ENCODE results near the gene TMEM125.

TMEM125 gene

DNA sequence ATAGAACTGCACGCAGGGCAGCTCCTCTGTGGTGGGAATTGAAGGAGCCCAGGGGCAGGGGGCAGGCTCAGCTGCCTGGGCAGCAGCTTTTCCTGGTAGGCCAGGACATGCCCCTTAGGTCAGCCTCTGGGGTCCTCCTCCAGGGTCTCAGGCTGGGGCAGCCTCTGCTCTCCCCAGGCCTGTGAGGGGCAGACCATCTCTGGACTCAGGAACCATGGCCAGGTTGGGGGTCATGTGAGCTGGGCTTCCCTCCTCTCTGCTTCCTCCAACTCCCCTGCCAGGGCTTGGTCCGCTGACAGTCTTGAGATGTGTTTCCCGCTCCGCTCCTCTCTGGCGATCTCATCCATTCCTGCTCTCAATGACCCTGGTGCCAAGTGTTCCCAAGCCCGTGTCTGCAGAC lies 9.9 kb downstream of the TMEM125 start:
- Histone ChIP-seq H3K4me1 (ENCODE audit: control insufficient read depth, insufficient read depth, low read length) (peaks cover 38% of the 10 kb centered on the region), H3K4me3 (ENCODE audit: low read length) (no peak overlapping the region), H3K9me3 (ENCODE audit: control insufficient read depth, low read length) (no peaks in the 10 kb centered on the region), H3K36me3 (ENCODE audit: control insufficient read depth, insufficient read depth, low read length) (peaks cover 7% of the 10 kb centered on the region), H3K9ac (ENCODE audit: low read length) (no peak overlapping the region), H3K27me3 (ENCODE audit: control insufficient read depth, insufficient read depth, low read length) (no peaks in the 10 kb centered on the region)

DNA sequence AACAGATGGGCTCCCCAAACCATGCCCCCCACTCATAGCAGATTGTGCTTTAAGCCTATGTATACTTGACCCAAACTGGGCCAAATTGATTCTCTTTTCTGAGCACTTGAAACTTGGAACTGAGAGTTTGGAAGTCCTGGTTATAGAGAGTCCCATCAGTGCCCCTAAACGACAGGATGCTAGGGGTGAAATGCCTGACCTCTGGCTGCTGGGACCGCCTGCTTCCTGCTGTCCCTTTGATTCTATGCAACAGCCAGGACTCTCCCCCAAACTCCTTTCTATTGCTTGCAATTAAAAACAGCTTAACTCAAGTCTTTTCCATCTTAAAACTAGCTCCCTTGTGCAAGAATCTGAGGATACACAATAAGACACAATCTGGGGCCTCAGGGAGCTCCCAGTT lies 10.9 kb downstream of the TMEM125 start:
- no peaks in the 10 kb centered on the region for H3K9me3 ChIP-seq (ENCODE audit: control insufficient read depth, low read length)
- H3K4me1 ChIP-seq (ENCODE audit: control insufficient read depth, insufficient read depth, low read length): peaks cover 35% of the 10 kb centered on the region
- no peak overlapping the region for H3K4me3 ChIP-seq (ENCODE audit: low read length)

DNA sequence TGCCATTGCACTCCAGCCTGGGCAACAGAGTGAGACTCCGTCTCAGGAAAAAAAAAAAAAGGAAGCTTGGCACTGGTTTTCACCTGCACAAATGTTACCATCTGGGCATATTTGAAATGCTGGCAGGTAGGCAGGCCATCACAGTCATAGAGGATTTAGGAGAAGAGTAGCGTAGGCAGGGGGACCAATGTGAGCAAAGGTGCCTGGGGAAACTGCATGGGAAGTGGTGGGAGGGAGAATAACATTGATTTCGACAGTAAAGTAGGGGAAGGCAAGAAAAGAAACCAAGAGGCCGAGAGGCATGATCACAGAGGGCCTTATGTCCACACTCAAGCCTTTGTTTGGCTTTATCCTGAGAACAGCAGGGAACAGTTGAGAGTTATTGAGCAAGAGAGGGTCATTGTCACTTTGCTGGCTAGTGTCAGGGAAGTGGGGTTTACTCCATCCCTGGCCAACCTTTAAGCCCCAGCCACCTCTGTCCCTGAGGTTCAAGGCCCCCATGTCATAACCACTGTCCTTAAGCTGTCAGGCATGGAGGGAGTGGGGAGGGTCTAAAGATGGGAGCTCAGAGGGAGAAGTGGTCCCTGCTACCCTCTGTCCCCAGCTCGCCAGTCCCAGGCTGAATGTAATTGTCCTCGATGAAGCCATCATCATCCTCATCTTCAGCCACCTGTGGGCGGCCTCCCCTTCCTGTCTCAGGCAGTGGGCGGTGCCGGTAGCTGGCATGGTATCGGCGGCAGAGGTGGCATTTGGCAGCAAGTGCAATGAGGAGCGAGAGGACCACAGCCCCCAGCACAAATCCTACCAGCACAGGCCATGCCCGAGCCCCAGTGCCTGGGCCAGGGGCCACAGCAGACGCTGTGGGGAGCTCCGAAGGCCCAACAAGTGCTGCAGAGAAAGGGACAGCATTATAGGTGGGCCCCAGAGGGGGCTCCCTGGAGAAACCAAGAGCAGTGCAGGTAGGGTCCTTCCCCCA lies 12.7 kb downstream of the TMEM125 start:
- Histone ChIP-seq H3K27me3 (ENCODE audit: control insufficient read depth, insufficient read depth, low read length) (peaks cover 6% of the 10 kb centered on the region), H3K4me1 (ENCODE audit: control insufficient read depth, insufficient read depth, low read length) (peaks cover 30% of the 10 kb centered on the region), H3K9ac (ENCODE audit: low read length) (no peak overlapping the region), H3K36me3 (ENCODE audit: control insufficient read depth, insufficient read depth, low read length) (peaks cover 7% of the 10 kb centered on the region), H3K4me3 (ENCODE audit: low read length) (no peak overlapping the region), H3K9me3 (ENCODE audit: control insufficient read depth, low read length) (no peaks in the 10 kb centered on the region)

More for the DNA sequence above, 10.9 kb downstream of the TMEM125 start:
- H3K27me3 ChIP-seq (ENCODE audit: control insufficient read depth, insufficient read depth, low read length): peaks cover 6% of the 10 kb centered on the region
- H3K9ac ChIP-seq (ENCODE audit: low read length): no peak overlapping the region
- peaks cover 7% of the 10 kb centered on the region for H3K36me3 ChIP-seq (ENCODE audit: control insufficient read depth, insufficient read depth, low read length)

DNA sequence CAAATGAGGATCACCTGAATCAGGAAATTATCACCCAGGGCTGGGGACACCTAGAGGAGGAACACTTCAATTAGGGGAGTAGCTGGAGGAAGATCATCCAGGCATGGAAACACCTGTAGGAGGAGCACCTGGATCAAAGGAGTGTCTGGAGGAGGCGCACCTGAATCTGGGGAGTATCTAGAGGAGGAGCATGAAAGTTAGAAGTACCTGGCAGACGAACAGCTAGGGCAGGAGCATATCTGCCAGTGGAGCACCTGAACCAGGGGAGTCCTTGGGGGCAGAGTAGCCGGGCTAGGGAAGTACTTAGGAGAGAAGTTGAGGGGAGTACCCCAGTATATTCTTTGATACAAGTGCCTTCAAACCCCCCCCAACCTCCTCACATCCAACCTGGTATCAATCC lies 14.3 kb downstream of the TMEM125 start:
- peak overlapping the region; percentile 96 for H3K4me3 ChIP-seq (ENCODE audit: low read length)
- no peaks in the 10 kb centered on the region for H3K9me3 ChIP-seq (ENCODE audit: control insufficient read depth, low read length)
- peaks cover 7% of the 10 kb centered on the region for H3K36me3 ChIP-seq (ENCODE audit: control insufficient read depth, insufficient read depth, low read length)
- H3K4me1 ChIP-seq (ENCODE audit: control insufficient read depth, insufficient read depth, low read length): peaks cover 37% of the 10 kb centered on the region
- H3K27me3 ChIP-seq (ENCODE audit: control insufficient read depth, insufficient read depth, low read length): peaks cover 6% of the 10 kb centered on the region
- H3K9ac ChIP-seq (ENCODE audit: low read length): peak overlapping the region; percentile 84

DNA sequence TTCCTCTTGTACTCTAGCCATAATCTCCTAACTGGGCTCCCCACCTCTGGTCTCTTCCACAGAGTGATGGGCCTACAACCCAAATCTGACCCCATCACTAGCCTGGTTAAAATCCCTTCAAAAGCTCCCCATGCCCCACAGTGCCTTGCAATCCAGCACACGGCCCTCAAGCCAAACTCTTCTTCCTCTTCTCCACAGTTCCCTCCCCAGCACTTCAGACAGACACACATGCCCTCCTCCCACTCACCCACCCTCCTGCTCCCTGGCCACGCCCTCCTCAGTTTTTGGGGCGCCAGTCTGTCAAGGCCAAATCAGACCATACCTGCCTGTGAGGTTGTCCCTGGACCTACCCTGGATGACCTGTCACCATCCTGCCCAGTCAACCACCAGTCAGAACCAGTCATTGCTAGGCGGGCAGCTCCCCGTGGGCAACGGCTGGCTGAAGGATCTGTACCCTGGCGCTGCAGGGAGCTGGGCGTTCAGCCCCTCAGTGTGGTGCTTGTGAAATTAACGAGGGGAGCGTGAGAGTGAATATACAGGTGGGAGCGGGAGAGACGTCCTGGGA lies 14.8 kb downstream of the TMEM125 start:
- Histone ChIP-seq H3K27me3 (ENCODE audit: control insufficient read depth, insufficient read depth, low read length) (peaks cover 6% of the 10 kb centered on the region), H3K4me1 (ENCODE audit: control insufficient read depth, insufficient read depth, low read length) (peaks cover 40% of the 10 kb centered on the region), H3K36me3 (ENCODE audit: control insufficient read depth, insufficient read depth, low read length) (peaks cover 3% of the 10 kb centered on the region), H3K9ac (ENCODE audit: low read length) (peak overlapping the region; percentile 84), H3K4me3 (ENCODE audit: low read length) (peak overlapping the region; percentile 96), H3K9me3 (ENCODE audit: control insufficient read depth, low read length) (no peaks in the 10 kb centered on the region)

DNA sequence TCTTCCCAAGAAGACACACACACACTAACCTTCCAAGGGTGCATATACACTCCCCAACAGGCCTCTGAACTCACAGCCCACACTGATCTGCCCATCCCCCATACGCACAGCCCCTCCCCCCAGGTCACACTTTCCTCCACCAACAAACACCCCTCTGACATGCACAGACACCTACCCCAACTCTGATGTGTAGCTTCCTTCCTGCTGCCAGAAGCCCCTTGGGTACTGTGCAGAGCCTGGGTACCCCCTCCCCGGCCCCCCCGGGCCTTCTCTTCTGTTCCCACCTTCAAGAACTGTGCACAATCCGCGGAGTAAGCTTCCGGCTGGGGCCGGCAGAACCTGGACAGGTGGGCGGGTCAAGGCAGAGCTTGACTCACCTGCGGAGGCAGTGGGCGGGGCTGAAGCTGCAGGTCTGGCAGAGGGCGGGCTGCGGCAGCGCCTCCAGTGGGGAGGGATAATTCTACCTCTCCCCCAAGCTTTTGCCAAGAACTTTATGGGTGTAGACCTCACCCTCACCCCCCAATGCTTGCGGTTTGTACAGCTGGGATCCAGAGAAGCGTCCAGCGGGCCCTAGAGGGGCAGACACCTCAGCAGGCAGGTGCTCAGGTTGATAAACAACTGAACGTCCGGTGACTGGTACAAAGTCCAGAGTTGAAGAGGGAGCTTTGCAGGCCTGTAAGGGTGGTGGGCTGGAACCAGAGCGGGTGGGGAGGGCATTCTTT lies 15.6 kb downstream of the TMEM125 start, which contains the start of gene C1orf210:
Gene C1orf210, minus strand, starts transcription at position 313 of the 722 bp plus-strand sequence. CDS start 2,311 bp downstream, outside the sequence.
- Histone ChIP-seq H3K9ac (ENCODE audit: low read length) (peak within 1 kb of the TSS; percentile 84), H3K27me3 (ENCODE audit: control insufficient read depth, insufficient read depth, low read length) (peaks cover 6% of the 10 kb centered on the region), H3K4me3 (ENCODE audit: low read length) (peak within 1 kb of the TSS; percentile 96), H3K36me3 (ENCODE audit: control insufficient read depth, insufficient read depth, low read length) (no peaks in the 10 kb centered on the region), H3K4me1 (ENCODE audit: control insufficient read depth, insufficient read depth, low read length) (peaks cover 42% of the 10 kb centered on the region), H3K9me3 (ENCODE audit: control insufficient read depth, low read length) (no peaks in the 10 kb centered on the region)

DNA sequence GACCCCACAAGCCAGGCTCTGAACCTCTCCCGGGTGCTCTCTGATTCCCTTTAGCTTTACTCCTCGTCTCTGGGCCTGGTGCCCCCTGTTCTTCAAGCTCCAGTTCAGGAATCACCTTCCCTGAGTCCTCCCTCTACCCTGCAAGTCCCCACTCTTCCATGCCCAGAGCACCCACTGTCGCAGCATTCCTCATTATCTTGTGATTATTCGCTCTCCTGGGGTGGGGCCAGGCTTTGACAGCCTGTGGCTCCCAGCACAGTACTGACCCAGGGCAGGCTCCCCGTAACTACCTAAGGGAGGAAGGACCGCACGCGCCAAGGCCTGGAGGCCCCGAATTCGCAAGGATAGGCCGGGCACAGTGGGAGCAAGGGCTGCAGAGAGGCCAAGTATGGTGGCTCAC lies 16.3 kb downstream of the TMEM125 start:
- Histone ChIP-seq H3K4me1 (ENCODE audit: control insufficient read depth, insufficient read depth, low read length) (peaks cover 46% of the 10 kb centered on the region), H3K36me3 (ENCODE audit: control insufficient read depth, insufficient read depth, low read length) (no peaks in the 10 kb centered on the region), H3K9me3 (ENCODE audit: control insufficient read depth, low read length) (no peaks in the 10 kb centered on the region), H3K27me3 (ENCODE audit: control insufficient read depth, insufficient read depth, low read length) (peaks cover 6% of the 10 kb centered on the region), H3K4me3 (ENCODE audit: low read length) (peak overlapping the region; percentile 96), H3K9ac (ENCODE audit: low read length) (peak overlapping the region; percentile 84)

DNA sequence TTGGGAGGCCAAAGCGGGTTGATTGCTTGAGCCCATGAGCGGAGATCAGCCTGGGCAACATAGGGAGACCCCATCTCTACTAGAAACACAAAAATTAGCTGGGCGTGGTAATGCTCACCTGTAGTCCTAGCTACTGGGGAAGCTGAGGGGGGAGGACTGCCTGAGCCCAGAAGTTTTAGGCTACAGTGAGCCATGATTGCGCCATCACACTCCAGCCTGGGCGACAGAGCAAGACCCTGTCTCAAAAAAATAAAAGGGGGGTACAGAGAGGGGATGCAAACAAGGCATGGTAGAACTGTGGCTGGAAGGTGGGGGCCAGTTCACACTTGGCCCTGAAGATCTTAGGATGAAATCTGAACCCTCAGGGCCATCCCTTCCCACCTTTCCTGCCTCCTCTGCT lies 16.8 kb downstream of the TMEM125 start:
- H3K4me3 ChIP-seq (ENCODE audit: low read length): no peak overlapping the region
- H3K36me3 ChIP-seq (ENCODE audit: control insufficient read depth, insufficient read depth, low read length): no peaks in the 10 kb centered on the region
- peaks cover 46% of the 10 kb centered on the region for H3K4me1 ChIP-seq (ENCODE audit: control insufficient read depth, insufficient read depth, low read length)
- H3K9me3 ChIP-seq (ENCODE audit: control insufficient read depth, low read length): no peaks in the 10 kb centered on the region
- peaks cover 6% of the 10 kb centered on the region for H3K27me3 ChIP-seq (ENCODE audit: control insufficient read depth, insufficient read depth, low read length)
- H3K9ac ChIP-seq (ENCODE audit: low read length): peak overlapping the region; percentile 84

DNA sequence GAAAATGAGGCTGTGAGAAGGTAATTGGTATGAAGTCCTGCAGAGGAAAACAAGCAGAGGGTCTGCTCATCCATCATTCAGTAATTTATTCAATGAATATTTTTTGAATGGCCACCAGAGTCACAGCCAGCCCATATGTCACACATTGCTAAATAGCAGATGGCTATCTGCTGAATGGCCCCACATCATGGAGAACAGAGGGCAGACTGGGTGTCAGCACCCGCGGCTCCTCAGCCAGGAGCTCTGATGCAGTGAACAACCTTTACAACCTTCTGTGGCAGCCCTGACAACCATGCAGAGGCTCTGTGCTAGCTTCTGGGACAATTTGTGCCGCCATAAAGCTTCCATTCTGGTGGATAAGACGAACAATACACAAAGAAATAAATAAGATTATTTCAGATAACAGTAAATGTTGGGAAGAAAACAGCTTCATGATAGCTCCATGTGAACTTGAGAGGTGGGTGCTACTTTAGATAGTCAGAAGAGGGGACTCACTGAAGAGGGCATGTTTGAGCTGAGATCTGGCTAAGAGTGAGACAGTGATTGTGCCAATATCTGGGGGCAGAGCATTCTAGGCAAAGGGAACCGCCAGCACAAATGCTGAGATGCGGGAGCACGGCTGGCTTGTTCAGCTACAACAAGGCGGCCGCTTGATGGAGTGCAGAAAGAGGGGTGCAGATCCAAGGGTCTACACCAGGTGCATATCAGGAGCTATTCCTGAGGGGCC lies 18.4 kb downstream of the TMEM125 start:
- H3K27me3 ChIP-seq (ENCODE audit: control insufficient read depth, insufficient read depth, low read length): peaks cover 6% of the 10 kb centered on the region
- H3K4me1 ChIP-seq (ENCODE audit: control insufficient read depth, insufficient read depth, low read length): peaks cover 40% of the 10 kb centered on the region
- no peaks in the 10 kb centered on the region for H3K36me3 ChIP-seq (ENCODE audit: control insufficient read depth, insufficient read depth, low read length)
- no peak overlapping the region for H3K9ac ChIP-seq (ENCODE audit: low read length)
- no peak overlapping the region for H3K4me3 ChIP-seq (ENCODE audit: low read length)
- H3K9me3 ChIP-seq (ENCODE audit: control insufficient read depth, low read length): no peaks in the 10 kb centered on the region

DNA sequence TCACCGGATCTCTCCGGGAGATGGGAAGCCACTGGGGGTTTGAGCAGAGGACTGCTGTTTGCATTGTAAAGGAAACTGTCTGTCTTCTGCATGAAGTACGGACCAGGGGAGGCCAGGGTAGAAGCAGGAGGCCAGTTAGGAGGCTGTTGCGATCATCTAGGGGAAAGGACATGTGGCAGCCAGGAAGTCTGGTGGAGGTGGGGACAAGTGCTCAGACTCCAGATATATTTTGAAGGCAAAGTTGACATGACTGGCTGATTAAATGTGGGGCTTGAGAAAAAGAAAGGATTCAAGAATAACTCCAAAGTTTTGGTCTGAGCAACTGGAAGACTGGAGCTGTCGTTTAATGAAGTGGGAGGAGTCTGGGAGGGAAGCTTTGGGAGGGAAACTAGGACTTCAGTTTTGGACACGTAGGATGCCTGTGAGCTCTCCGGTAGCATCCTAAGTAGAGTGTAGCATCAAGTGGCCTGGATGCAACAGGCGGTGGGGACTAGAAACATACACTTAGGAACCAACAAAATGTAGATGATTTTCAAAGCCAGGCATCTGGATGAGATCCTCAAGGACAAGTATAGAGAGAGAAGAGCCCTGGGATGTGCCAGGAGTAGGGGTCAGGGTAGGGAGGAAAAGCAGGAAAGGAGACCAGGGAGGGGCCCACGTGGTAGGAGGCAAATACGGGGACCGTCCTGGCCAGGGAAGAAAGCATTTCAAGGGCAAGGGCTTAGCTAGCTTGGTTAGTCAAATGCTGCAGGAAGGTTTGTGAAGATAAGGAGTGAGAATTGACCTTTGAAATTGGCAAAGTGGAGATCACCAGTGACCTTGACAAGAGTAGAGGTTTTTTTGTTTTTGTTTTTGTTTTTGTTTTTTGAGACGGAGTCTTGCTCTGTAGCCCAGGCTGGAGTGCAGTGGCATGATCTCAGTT lies 19.3 kb downstream of the TMEM125 start:
- H3K27me3 ChIP-seq (ENCODE audit: control insufficient read depth, insufficient read depth, low read length): peaks cover 6% of the 10 kb centered on the region
- H3K4me1 ChIP-seq (ENCODE audit: control insufficient read depth, insufficient read depth, low read length): peaks cover 40% of the 10 kb centered on the region
- no peak overlapping the region for H3K4me3 ChIP-seq (ENCODE audit: low read length)
- H3K9me3 ChIP-seq (ENCODE audit: control insufficient read depth, low read length): no peaks in the 10 kb centered on the region
- H3K9ac ChIP-seq (ENCODE audit: low read length): no peak overlapping the region
- H3K36me3 ChIP-seq (ENCODE audit: control insufficient read depth, insufficient read depth, low read length): no peaks in the 10 kb centered on the region

DNA sequence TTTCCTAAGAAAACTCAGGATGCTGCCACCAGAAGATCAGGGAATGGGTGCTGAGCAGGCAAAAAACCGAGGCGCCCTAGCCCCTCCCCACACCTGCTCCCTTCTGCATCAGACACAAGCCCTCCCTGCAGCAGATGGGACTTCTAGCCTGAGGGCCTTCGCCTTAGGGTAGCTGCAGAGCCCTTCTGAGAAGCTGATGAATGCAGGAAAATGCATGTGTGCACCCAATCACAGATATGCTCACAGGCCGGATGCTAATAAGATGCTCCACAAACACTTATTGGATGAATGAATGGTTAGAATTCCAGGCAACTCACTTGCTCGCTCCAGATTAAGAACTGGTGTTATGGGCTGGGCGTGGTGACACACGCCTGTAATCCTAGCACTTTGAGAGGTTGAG lies 22.4 kb downstream of the TMEM125 start:
- H3K9me3 ChIP-seq (ENCODE audit: control insufficient read depth, low read length): no peaks in the 10 kb centered on the region
- H3K36me3 ChIP-seq (ENCODE audit: control insufficient read depth, insufficient read depth, low read length): no peaks in the 10 kb centered on the region
- peaks cover 38% of the 10 kb centered on the region for H3K4me1 ChIP-seq (ENCODE audit: control insufficient read depth, insufficient read depth, low read length)
- H3K9ac ChIP-seq (ENCODE audit: low read length): no peak overlapping the region
- no peaks in the 10 kb centered on the region for H3K27me3 ChIP-seq (ENCODE audit: control insufficient read depth, insufficient read depth, low read length)
- H3K4me3 ChIP-seq (ENCODE audit: low read length): no peak overlapping the region
